ENCODE measurements around the gene KLK1.
A peak's percentile ranks its signal among the peaks of the same experiment; 100 is the strongest.
"Not testable (repeated sequence)": the region's sequence is repeated elsewhere in the genome, so short reads cannot be mapped to it uniquely, and the experiment has no call there.

KLK1 gene

GRCh38 chr19:50815439-50815838 lies 8.1 kb downstream of the KLK1 start:
- no peak for DNase-seq (ENCODE audit: low read depth, low spot score)

- no peak for DNase-seq (ENCODE audit: low read depth, low spot score)
Measured at GRCh38 chr19:50814883-50815282, 8.7 kb downstream of the KLK1 start.

GRCh38 chr19:50812474-50812873 lies 11.1 kb downstream of the KLK1 start:
- no peak for DNase-seq (ENCODE audit: low read depth, low spot score)

- DNase-seq (ENCODE audit: low read depth, low spot score), result not testable (repeated sequence)
Measured at GRCh38 chr19:50811622-50812238, 11.9 kb downstream of the KLK1 start.

- DNase-seq (ENCODE audit: low read depth, low spot score), result no peak
Measured at GRCh38 chr19:50808856-50809255, 14.7 kb downstream of the KLK1 start.

- peak; percentile 94 for DNase-seq (ENCODE audit: low read depth, low spot score)
Measured at GRCh38 chr19:50804420-50805272, 18.9 kb downstream of the KLK1 start.

- no peak for DNase-seq (ENCODE audit: low read depth, low spot score)
Measured at GRCh38 chr19:50803633-50804419, 19.8 kb downstream of the KLK1 start.

GRCh38 chr19:50801107-50801506 lies 22.5 kb downstream of the KLK1 start:
- no peak for DNase-seq (ENCODE audit: low read depth, low spot score)

GRCh38 chr19:50799547-50799851 lies 24.1 kb downstream of the KLK1 start:
- no peak for DNase-seq (ENCODE audit: low read depth, low spot score)

GRCh38 chr19:50798659-50799546 lies 24.7 kb downstream of the KLK1 start:
- no peak for DNase-seq (ENCODE audit: low read depth, low spot score)

GRCh38 chr19:50797781-50798658 lies 25.6 kb downstream of the KLK1 start:
- DNase-seq (ENCODE audit: low read depth, low spot score), result no peak

GRCh38 chr19:50797429-50797780 lies 26.2 kb downstream of the KLK1 start:
- no peak for DNase-seq (ENCODE audit: low read depth, low spot score)

GRCh38 chr19:50796634-50797428 lies 26.8 kb downstream of the KLK1 start:
- no peak for DNase-seq (ENCODE audit: low read depth, low spot score)

GRCh38 chr19:50796128-50796633 lies 27.4 kb downstream of the KLK1 start:
- DNase-seq (ENCODE audit: low read depth, low spot score), result no peak

- DNase-seq (ENCODE audit: low read depth, low spot score), result no peak
Measured at GRCh38 chr19:50795664-50796073, 27.9 kb downstream of the KLK1 start.

GRCh38 chr19:50794876-50795663 lies 28.5 kb downstream of the KLK1 start:
- DNase-seq (ENCODE audit: low read depth, low spot score), result no peak

- no peak for DNase-seq (ENCODE audit: low read depth, low spot score)
Measured at GRCh38 chr19:50794074-50794875, 29.3 kb downstream of the KLK1 start.

- DNase-seq (ENCODE audit: low read depth, low spot score), result no peak
Measured at GRCh38 chr19:50793558-50794065, 30.0 kb downstream of the KLK1 start.
